ENCODE measurements around the gene ACAA1. TPM values are rescaled to one million over a fixed set of nuclear protein-coding genes. Genes with fewer than 3 reads are reported as not detected.

Gene ACAA1
- total RNA-seq, 1 experiment from 2014 or later: 58.9 TPM

DNA sequence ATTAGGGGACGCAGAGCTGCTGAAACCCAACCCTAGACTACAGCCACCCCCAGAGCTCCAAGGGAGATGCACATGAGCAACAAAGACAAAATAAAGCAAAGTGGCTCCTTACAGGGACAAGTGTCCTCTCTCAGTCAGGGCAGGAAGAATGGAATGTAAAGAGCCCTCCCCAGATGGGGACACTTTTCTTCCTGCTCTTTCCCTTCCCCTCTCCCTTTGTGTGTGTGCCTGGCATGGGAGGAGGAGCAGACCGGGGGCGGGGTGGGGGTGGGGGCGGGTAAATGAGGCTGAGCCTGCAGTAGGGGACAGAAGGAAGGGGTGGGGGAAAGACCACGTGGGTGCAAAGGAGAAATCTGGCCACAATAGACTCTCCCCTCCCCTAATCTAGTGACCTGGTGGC is 37.4 kb downstream of the ACAA1 start:
- no peaks in the 10 kb centered on the region for H3K9me3 ChIP-seq (ENCODE audit: insufficient read depth, low read depth)
- intact Hi-C loops (cut with micrococcal nuclease; ENCODE audit: unreplicated experiment): no loop called here
- no peaks in the 10 kb centered on the region for H3K9me2 ChIP-seq (ENCODE audit: insufficient read depth)
- no peaks in the 10 kb centered on the region for H3F3A ChIP-seq (ENCODE audit: insufficient read depth, low read depth)
- DNase-seq: no peak
- no peak overlapping the region for H3K27ac ChIP-seq
- no peaks in the 10 kb centered on the region for H3K36me3 ChIP-seq (ENCODE audit: low read depth)
- H3K4me3 ChIP-seq: no peak overlapping the region
- no peaks in the 10 kb centered on the region for H3K4me1 ChIP-seq (replicated peaks; ENCODE audit: insufficient read depth)
- no peak overlapping the region for H3K4me2 ChIP-seq
- H2AFZ ChIP-seq: no peak overlapping the region
- no peaks in the 10 kb centered on the region for H4K20me1 ChIP-seq (ENCODE audit: insufficient read depth)
- ChIA-PET CTCF (no interaction called here), POLR2A (ENCODE audit: unreplicated experiment) (no interaction called here)
- TF ChIP-seq CTCF (conservative IDR thresholded peaks at IDR 0.05): no peak
- TF ChIP-seq EZH2 (IDR thresholded peaks at IDR 0.05; ENCODE audit: low read depth): no peak
- peaks cover 9% of the 10 kb centered on the region for H3K27me3 ChIP-seq (ENCODE audit: insufficient read depth, low read depth)
- H3K79me2 ChIP-seq (ENCODE audit: low read depth): no peaks in the 10 kb centered on the region
- no TSS peak for BruUV-seq (replicated peaks)

DNA sequence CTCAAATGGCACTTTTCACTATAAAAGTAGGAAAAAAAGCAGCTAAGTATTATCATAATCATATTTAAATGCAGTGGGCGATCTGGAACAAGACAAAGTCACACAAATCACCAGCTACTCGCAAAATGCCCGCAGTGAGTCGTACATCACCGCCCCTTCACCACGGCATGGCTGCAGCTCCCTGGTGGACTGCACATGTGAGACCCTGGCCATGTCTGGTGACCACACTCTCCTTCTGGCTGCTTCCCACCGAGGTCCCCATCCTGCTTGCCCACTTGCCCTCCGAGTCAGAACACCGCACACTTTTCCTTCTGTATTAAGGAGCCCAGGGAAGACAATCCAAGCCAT is 38.6 kb downstream of the ACAA1 start:
- CTCF ChIA-PET: no interaction called here
- POLR2A ChIA-PET (ENCODE audit: unreplicated experiment): interaction anchor here (0.7 kb wide), 1 partner anchor 210 kb away, joined by 3 read pairs; no protein-coding TSS in a partner anchor

GRCh38 chr3:38097446-38098375 is 39.2 kb downstream of the ACAA1 start:
- peaks cover 16% of the 10 kb centered on the region for H3K27me3 ChIP-seq (ENCODE audit: insufficient read depth, low read depth)
- no peak overlapping the region for H3K27ac ChIP-seq
- H3K4me3 ChIP-seq: no peak overlapping the region
- no peaks in the 10 kb centered on the region for H3K36me3 ChIP-seq (ENCODE audit: low read depth)
- no peaks in the 10 kb centered on the region for H3K4me1 ChIP-seq (replicated peaks; ENCODE audit: insufficient read depth)
- H3K79me2 ChIP-seq (ENCODE audit: low read depth): no peaks in the 10 kb centered on the region
- no peaks in the 10 kb centered on the region for H4K20me1 ChIP-seq (ENCODE audit: insufficient read depth)
- H3K4me2 ChIP-seq: no peak overlapping the region
- no peaks in the 10 kb centered on the region for H3F3A ChIP-seq (ENCODE audit: insufficient read depth, low read depth)
- TF ChIP-seq CTCF (conservative IDR thresholded peaks at IDR 0.05) (no peak), EZH2 (IDR thresholded peaks at IDR 0.05; ENCODE audit: low read depth) (no peak)
- intact Hi-C loops (cut with micrococcal nuclease; ENCODE audit: unreplicated experiment): no loop called here
- ChIA-PET POLR2A (ENCODE audit: unreplicated experiment) (interaction anchor here (0.7 kb wide), 1 partner anchor 210 kb away, joined by 3 read pairs; no protein-coding TSS in a partner anchor), CTCF (no interaction called here)
- DNase-seq: no peak
- no peaks in the 10 kb centered on the region for H3K9me3 ChIP-seq (ENCODE audit: insufficient read depth, low read depth)
- no TSS peak for BruUV-seq (replicated peaks)
- H2AFZ ChIP-seq: no peak overlapping the region
- H3K9me2 ChIP-seq (ENCODE audit: insufficient read depth): no peaks in the 10 kb centered on the region

More for the DNA sequence above, 38.6 kb downstream of the ACAA1 start:
- Histone ChIP-seq H3K27me3 (ENCODE audit: insufficient read depth, low read depth) (peaks cover 10% of the 10 kb centered on the region), H3K9me2 (ENCODE audit: insufficient read depth) (no peaks in the 10 kb centered on the region), H3K36me3 (ENCODE audit: low read depth) (no peaks in the 10 kb centered on the region), H2AFZ (no peak overlapping the region), H3K4me2 (no peak overlapping the region), H3K79me2 (ENCODE audit: low read depth) (no peaks in the 10 kb centered on the region), H3K4me1 (replicated peaks; ENCODE audit: insufficient read depth) (no peaks in the 10 kb centered on the region), H3K4me3 (no peak overlapping the region), H3F3A (ENCODE audit: insufficient read depth, low read depth) (no peaks in the 10 kb centered on the region), H3K9me3 (ENCODE audit: insufficient read depth, low read depth) (no peaks in the 10 kb centered on the region), H4K20me1 (ENCODE audit: insufficient read depth) (no peaks in the 10 kb centered on the region), H3K27ac (no peak overlapping the region)
- no TSS peak for BruUV-seq (replicated peaks)
- DNase-seq: no peak
- intact Hi-C loops (cut with micrococcal nuclease; ENCODE audit: unreplicated experiment): no loop called here
- TF ChIP-seq CTCF (conservative IDR thresholded peaks at IDR 0.05) (no peak), EZH2 (IDR thresholded peaks at IDR 0.05; ENCODE audit: low read depth) (no peak)
